ENCODE data around the gene TNS1.

Gene TNS1

DNA sequence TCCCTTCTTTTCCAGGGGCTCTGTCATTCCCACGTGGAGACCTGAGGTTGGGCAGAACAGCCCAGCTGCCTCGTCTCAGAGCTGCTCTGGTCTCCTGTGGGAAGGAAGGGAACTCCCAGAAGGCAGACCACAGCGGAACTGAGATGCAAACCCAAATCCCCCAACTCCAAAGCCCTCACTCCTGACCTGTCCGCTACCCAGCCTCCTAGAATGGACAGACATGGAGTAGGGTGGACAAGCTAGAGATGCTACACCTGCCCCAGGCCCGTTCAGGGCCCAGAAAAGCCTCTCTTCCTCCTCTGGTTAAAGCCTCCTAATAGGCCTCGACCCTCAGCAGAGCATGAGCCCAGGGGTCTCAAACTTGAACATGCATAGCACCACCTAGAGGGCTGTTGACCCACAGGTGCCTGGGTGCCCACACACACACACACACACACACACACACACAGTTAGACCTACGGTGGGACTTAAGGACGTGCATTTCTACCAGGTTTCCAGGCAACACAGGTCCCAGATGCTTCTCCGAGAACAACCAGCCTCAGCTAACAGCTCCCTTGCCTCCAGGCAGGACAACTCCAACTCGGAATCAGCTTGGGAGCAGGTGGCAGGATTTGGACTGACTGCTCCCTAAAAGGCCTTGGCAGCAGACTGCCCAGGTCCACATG lies 93.5 kb downstream of the TNS1 start:
- DNase-seq, result no peak

GRCh38 chr2:217908544-217908943 lies 94.3 kb downstream of the TNS1 start:
- DNase-seq, result no peak

DNA sequence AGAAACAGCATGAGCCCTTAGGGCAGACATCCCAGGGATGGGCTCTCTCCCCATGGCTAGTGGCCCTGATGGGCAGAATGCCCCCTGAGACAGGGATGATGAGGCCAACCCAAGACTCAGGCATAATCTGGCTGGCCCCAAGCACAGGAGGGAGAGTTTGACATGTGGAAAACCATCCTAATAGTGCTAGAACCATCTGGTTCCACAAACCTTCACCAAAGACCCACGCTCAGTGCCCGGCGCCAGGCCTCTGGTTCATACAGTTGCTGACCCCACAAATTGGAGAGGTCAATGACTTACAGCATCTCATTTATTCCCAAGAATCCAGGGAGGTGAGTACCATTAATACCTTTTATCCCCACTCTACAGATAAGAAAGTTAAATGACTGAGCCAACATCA lies 95.5 kb downstream of the TNS1 start:
- DNase-seq, result no peak

- no peak for DNase-seq
These were observed 96.0 kb downstream of the TNS1 start for GRCh38 chr2:217906798-217907197.

DNA sequence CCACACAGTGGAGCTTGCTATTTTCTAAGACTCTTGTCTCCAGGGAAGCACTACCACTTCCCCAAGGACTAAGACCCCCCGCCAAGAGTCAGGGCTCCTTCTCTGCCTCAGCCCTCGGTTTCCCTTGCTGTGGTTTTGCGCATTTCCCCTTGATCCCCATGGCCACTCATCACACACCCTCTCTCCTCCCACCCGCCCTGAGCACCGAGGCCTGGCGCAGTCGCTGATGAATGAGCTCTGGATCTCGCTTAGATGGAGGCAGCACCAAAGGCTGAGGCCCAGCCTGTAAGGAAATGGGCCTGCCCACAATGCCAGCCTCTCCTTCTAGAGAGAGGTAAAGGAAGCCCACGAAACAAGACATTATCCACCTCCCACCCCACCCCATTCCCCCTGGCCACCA lies 96.9 kb downstream of the TNS1 start:
- no peak for DNase-seq

GRCh38 chr2:217905395-217905794 lies 97.4 kb downstream of the TNS1 start:
- no peak for DNase-seq

GRCh38 chr2:217904614-217904965 lies 98.2 kb downstream of the TNS1 start:
- no peak for DNase-seq

- no peak for DNase-seq
These were observed 98.8 kb downstream of the TNS1 start for GRCh38 chr2:217903859-217904613.

- DNase-seq, result no peak
These were observed 99.5 kb downstream of the TNS1 start for GRCh38 chr2:217903142-217903858.

- DNase-seq, result no peak
These were observed 100.2 kb downstream of the TNS1 start for GRCh38 chr2:217902379-217903141.

- no peak for DNase-seq
These were observed 100.9 kb downstream of the TNS1 start for GRCh38 chr2:217901835-217902378.

- DNase-seq, result no peak
These were observed 101.4 kb downstream of the TNS1 start for GRCh38 chr2:217901400-217901799.

DNA sequence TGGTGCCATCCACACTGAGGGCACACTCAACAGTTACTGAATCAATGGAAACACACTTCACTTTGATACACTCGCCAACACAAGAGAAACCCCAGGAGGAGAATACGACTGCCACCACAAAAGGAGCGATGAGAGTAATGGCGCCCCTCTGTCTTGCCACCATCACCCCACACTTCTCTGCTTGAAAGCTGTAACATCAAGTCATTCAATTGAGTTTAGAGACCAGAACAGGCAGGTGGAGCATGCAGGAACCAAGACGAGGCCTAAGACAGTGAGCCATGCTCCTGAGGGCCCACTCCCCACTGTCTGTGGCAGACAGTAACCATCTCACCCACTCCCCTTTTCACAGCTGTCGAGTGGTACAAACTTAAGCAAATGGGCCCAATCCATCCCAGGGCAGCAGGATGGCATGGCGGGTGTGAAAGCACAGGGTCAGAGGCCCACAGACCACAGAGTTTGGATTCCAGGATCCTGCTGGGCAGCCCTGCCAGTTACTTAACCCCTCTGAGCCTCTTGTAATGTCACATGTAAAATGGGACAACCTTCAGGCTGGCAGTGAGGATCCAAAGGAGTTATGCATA lies 101.9 kb downstream of the TNS1 start:
- DNase-seq, result no peak

DNA sequence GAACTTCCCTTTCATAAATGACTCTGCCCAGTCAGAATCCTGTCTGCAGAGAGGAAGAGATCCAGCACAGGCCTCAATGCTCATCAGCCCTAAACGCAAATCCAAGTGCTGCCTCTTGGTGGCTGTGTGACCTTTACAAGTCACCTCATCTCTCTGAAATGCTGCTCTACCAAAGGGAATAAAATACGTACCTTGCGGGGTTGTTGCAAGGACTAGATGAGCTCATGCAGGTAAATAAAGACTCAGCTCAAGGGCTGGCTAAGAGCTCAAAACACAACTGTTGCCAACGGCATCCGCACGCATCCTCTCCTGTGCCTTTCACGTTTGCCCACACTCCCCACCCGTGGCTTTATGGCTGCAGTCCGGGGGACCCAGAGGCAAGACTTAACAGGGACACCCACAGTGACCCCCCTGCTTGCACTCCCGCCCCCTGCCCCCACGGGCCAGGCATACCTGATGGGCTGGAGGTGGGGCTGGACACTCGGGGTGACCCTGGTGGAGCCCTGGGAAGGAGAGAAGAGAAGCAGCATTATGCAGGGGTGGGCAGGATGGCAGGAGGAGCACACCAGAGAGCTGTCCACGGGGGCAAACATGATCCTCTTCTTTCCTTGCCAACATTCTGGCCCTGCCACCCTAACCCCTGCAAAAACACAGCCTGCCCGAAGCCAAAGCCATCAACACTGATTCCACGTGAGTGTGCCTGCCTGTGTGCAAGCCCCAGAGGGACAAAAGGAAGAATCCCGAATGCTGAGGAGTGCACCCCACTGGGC lies 102.6 kb downstream of the TNS1 start:
- no peak for DNase-seq

DNA sequence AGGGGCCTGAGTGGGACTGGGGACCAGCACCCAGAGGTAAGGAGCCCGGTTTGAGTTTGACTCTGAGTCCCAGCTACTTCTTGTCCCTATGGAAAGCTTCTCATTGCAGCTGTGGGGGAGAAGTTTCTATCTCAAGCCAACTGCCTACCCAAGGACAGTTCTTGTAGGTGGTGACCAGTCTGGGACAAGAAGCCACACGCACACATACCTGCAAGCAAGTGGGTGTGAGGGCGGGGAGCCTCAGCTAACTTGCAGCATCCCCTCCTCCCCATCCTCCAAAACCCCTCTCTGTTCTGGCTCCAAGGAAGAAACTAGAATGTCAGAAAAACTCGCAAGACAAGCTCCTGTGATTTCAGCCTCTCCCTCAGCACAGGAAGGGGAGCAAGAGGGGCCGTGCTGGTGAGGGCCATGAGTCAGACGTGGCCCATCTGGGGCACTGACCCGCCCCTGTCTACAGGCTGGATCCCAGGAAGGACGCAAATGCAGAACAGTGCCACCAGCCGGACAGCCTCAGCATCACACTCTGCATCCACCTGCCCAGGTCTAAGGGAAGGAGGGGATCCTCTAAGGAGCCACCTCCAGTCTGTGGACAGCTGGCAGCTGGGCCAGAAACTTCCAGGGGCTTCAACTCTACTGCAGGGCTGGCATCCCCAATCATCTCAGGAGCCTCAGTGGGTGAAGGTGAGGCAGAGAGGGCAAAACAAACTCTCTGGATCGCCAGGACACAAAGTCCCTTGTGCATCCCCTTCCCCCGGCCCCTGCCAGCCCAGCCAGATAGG lies 103.4 kb downstream of the TNS1 start:
- DNase-seq, result no peak

- no peak for DNase-seq
These were observed 104.7 kb downstream of the TNS1 start for GRCh38 chr2:217897816-217898806.

DNA sequence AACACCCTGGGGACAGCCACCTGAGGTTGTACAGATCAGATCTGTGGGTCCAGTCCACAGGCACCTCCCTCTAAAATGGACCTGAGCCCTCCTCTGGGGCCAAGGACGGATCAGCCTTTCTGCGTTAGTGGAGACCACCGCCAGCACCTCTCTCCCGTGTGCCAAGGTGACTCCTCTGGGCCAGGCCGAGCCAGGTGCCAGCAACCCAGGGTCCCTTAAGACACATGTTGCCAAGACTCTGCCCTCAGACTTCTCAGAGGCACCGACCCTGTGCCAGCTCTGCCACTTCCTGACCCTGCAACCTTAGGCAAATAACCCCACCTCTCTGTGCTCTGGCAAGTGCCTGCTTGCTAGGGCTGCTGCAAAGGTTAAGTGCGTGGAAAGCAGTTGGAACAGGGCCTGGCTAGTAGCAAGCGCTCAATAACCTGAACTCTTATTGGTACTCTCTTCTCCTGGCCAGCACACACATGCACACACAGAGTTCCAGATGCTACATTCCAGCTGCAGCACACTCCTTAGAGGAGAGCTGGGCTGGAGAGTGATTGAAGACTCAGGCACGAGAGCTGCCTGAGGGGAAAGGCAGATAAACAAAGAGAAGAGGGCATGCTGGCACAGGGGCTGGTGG lies 105.6 kb downstream of the TNS1 start:
- DNase-seq, result no peak

DNA sequence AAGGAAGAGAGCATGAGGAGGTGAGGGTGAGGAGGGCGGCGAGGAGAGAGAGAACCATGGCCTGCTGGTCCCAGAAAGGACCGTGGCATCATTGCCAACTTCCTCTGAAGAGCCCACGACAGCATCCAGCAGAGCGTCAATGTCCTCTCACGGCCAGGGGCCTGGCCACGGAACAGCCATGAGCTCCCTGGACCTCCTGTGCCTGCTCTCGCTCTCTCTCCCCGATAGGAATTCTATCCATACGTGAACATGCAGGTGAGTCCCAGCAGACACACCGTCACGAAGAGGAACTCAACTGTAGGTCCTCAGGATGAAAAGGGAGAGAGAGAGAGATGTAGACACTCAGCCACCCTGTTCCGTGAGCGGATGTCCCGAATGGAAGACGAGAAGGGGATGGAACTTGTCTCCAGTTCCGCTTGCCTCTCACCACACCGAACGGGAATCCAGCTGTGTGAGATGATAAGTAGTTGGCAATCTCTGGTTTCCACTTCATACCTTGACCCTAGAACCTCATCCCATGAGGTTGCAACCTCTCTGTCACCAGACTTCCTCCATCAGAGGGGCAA lies 107.6 kb downstream of the TNS1 start:
- DNase-seq, result no peak

DNA sequence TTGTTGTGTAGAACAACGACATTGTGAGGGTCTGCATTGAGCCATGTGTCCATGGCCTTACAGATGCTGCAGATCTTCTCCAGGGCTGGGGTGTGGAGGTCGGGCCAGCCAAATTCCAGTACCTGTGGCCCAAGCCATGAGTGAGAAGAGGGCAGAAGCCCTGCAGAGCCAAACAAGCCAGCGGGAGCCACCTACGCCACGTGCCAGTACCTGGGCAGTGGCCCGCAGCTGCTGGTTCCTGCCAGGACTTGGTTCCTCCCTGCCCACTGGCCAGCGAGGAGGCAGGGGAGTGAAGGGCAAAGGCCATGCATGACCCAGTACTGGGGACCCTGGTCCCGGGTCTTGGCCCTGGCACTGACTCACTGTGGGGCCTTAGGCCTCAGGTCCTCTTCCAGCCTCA lies 109.4 kb downstream of the TNS1 start:
- DNase-seq, result no peak
